GM18519 (cell line): ENCODE results near the gene KCNJ6.

Experiments used
- ATAC-seq: cut with Tn5 transposase; IDR thresholded peaks from one replicate; pipeline ENCODE4 v1.9.1; 2021; ENCODE audit warnings: mild to moderate bottlenecking, moderate library complexity; ENCODE audit not compliant: unreplicated experiment, low FRiP score

KCNJ6 gene

GRCh38 chr21:37827913-37828312 lies 88.3 kb downstream of the KCNJ6 start:
- ATAC-seq: no peak

- ATAC-seq: no peak
Measured at GRCh38 chr21:37821786-37822450, 94.3 kb downstream of the KCNJ6 start.

- no peak for ATAC-seq
Measured at GRCh38 chr21:37821092-37821491, 95.2 kb downstream of the KCNJ6 start.

- no peak for ATAC-seq
Measured at GRCh38 chr21:37819372-37819771, 96.9 kb downstream of the KCNJ6 start.

- ATAC-seq: no peak
Measured at GRCh38 chr21:37817242-37817641, 99.0 kb downstream of the KCNJ6 start.

- no peak for ATAC-seq
Measured at GRCh38 chr21:37815893-37816292, 100.4 kb downstream of the KCNJ6 start.

- no peak for ATAC-seq
Measured at GRCh38 chr21:37811711-37812110, 104.5 kb downstream of the KCNJ6 start.

- ATAC-seq: no peak
Measured at GRCh38 chr21:37808261-37808660, 108.0 kb downstream of the KCNJ6 start.

GRCh38 chr21:37805266-37805665 lies 111.0 kb downstream of the KCNJ6 start:
- ATAC-seq: no peak

GRCh38 chr21:37804001-37804400 lies 112.3 kb downstream of the KCNJ6 start:
- no peak for ATAC-seq

GRCh38 chr21:37803101-37803651 lies 113.1 kb downstream of the KCNJ6 start:
- ATAC-seq: no peak

- no peak for ATAC-seq
Measured at GRCh38 chr21:37800456-37801061, 115.7 kb downstream of the KCNJ6 start.

- no peak for ATAC-seq
Measured at GRCh38 chr21:37800057-37800455, 116.2 kb downstream of the KCNJ6 start.

- ATAC-seq: no peak
Measured at GRCh38 chr21:37799211-37800056, 116.8 kb downstream of the KCNJ6 start.

GRCh38 chr21:37797403-37797802 lies 118.9 kb downstream of the KCNJ6 start:
- ATAC-seq: no peak

GRCh38 chr21:37796011-37796410 lies 120.2 kb downstream of the KCNJ6 start:
- ATAC-seq: no peak

GRCh38 chr21:37793660-37794059 lies 122.6 kb downstream of the KCNJ6 start:
- no peak for ATAC-seq

- ATAC-seq: no peak
Measured at GRCh38 chr21:37792046-37792445, 124.2 kb downstream of the KCNJ6 start.

- ATAC-seq: no peak
Measured at GRCh38 chr21:37790905-37791304, 125.4 kb downstream of the KCNJ6 start.

GRCh38 chr21:37788503-37788902 lies 127.8 kb downstream of the KCNJ6 start:
- no peak for ATAC-seq

GRCh38 chr21:37787456-37787855 lies 128.8 kb downstream of the KCNJ6 start:
- ATAC-seq: no peak
